Measurements from ENCODE around the gene TMEM94.
A peak's percentile ranks its signal among the peaks of the same experiment; 100 is the strongest.

Gene TMEM94

DNA sequence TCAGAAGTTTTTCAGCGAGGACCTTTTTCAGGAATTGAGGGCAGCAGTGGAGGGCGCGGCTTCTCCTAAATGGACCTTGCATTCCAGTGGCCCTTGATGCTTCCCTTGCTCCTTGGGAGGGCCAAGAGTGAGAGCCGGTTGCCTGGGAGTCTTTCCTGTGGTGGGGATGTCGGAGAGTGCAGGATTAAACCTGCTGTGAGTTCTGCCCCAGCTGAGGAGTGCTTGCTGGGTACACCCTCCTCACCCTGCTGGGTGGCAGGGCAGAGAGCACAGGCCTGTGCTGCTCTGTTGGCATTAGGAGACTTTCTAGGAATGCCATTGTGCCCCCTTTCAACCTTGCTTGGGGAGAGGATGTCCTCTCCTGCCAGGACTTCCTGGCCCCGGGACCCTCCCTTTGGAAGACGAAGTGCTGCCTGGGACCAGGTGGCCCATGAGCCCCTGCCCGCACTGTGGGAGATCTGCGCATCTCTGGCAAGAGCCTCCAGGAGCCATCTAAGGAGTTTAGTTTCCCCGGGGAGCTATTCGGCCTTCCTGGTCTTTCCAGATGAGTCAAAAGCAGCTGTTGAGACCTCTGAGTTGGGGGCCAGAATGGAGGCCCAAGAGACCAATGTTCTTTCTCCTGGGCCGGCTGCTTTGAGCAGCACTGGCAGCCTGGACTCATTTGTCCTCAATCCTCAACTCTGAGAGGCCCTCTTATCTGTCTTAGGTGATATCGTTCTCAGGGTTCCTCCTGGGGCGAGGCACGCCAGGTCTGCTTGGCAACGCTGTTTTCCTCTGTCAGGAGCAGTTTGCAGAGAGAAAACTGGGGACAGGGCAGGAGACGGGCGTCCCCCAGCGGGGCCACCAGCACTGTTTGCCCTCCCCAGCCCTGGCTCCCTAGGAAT is 74.6 kb downstream of the TMEM94 start:
- H3K4me1 ChIP-seq, result peaks cover 31 to 54% (median 47%) of the 10 kb centered on the region in 10 experiments
- peaks cover 8 to 12% (median 12%) of the 10 kb centered on the region in 11 experiments; a peak in 21 of 22 replicates for H3K27me3 ChIP-seq
- TF ChIP-seq Cebpa-rat (IDR thresholded peaks at IDR 0.05), result no peak
- H3K9ac ChIP-seq, result peak overlapping the region in 5 of 11 experiments; percentile 2 to 28 (median 9); a peak in 3 of 22 replicates
- peaks cover 0 to 18% (median 4%) of the 10 kb centered on the region in 11 experiments; a peak in 9 of 22 replicates for H3K36me3 ChIP-seq
- no peaks in the 10 kb centered on the region for H3K9me3 ChIP-seq (replicated peaks in 1 of 11)
- H4K20me1 ChIP-seq, result peaks cover 0 to 45% (median 18%) of the 10 kb centered on the region in 11 experiments; a peak in 16 of 22 replicates
- no peak overlapping the region for H3K4me3 ChIP-seq
- H3K27ac ChIP-seq, result no peak overlapping the region
- peak overlapping the region in 8 of 11 experiments; percentile 33 to 68 (median 52); a peak in 16 of 22 replicates for H3K4me2 ChIP-seq

DNA sequence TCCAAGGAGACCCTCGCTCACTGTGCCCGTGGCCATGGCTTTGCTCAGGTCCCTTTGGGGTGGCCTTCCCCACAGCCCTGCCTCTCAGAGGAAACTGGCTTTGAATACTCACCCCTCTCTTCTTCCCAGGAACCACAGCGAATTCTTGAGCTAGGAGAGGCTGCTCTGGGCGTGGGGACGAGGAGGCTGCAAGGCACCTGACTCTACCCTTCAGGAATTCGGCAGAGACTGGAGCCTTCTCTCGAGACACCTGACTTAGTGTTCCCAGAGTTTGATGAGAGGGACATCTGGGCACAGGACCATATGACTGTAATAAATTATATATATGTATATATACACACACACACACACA is 75.3 kb downstream of the TMEM94 start:
- Histone ChIP-seq H3K4me2 (peak overlapping the region in 7 of 11 experiments; percentile 33 to 68 (median 52); a peak in 13 of 22 replicates), H3K9me3 (replicated peaks in 1 of 11) (no peaks in the 10 kb centered on the region), H3K27ac (no peak overlapping the region), H4K20me1 (peaks cover 0 to 39% (median 12%) of the 10 kb centered on the region in 11 experiments; a peak in 15 of 22 replicates), H3K27me3 (peaks cover 1 to 6% (median 5%) of the 10 kb centered on the region in 11 experiments; a peak in 19 of 22 replicates), H3K9ac (0 out of 22 replicates have a peak overlapping the region, but pooled peaks of 2 of the 11 experiments have one; percentile 2 to 9), H3K4me1 (peaks cover 25 to 52% (median 42%) of the 10 kb centered on the region in 10 experiments), H3K4me3 (no peak overlapping the region), H3K36me3 (peaks cover 0 to 18% (median 4%) of the 10 kb centered on the region in 11 experiments; a peak in 9 of 22 replicates)
- no peak for TF ChIP-seq Cebpa-rat (IDR thresholded peaks at IDR 0.05)

DNA sequence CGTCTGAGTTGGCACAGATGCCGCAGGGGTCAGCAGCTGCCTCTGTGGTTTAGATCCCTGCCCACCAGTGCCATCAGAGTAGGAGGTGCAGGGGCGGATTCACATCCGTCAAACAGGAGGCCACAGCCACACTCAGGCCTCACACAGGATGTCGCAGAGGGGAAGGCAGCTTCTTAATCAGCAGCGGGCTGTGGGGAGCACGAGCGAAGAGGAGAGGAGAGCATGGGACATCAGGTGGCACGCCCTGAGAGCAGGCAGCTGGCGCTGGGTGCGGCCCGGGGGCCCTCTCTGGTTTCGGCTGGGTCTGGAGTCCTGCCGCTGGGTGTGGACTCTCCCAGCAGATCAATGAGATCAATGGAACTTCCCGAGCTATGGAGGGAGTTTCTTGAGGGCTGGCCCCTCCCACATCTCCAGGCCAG is 78.7 kb downstream of the TMEM94 start:
- peak overlapping the region in 9 of 11 experiments; percentile 14 to 67 (median 49); a peak in 17 of 22 replicates for H3K27ac ChIP-seq
- peaks cover 0 to 30% (median 9%) of the 10 kb centered on the region in 11 experiments; a peak in 13 of 22 replicates for H4K20me1 ChIP-seq
- no peaks in the 10 kb centered on the region for H3K9me3 ChIP-seq (replicated peaks in 1 of 11)
- H3K27me3 ChIP-seq, result no peaks in the 10 kb centered on the region
- peaks cover 0 to 22% (median 4%) of the 10 kb centered on the region in 11 experiments; a peak in 9 of 22 replicates for H3K36me3 ChIP-seq
- H3K9ac ChIP-seq, result peak overlapping the region; percentile 14 to 61 (median 45); a peak in 19 of 22 replicates
- peak overlapping the region; percentile 69 to 87 (median 79) for H3K4me2 ChIP-seq
- peaks cover 20 to 49% (median 37%) of the 10 kb centered on the region in 10 experiments for H3K4me1 ChIP-seq
- peak overlapping the region in 2 of 10 experiments; percentile 21 to 28; a peak in 2 of 20 replicates for H3K4me3 ChIP-seq
- TF ChIP-seq Cebpa-rat (IDR thresholded peaks at IDR 0.05), result no peak

DNA sequence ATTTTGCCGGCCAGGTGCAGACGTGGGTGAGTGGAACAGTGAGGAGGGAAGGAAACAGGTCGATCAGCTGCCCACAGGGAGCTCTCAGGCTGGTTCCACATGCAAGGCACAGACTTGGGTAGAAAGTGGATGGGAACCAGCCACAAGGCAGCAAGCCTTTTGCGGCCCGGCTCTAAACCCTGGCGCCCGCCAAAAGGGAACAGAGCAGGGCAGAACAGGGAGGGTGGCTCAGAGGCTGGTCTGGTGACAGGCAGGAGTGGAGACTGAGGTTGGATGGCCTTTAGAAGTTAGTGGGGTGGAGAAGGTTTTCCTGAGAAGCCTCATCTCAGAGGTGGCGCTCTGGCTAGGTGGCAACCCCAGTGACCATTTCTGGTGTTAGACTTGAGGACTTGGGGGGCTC is 79.4 kb downstream of the TMEM94 start:
- Histone ChIP-seq H4K20me1 (peaks cover 0 to 26% (median 9%) of the 10 kb centered on the region in 11 experiments; a peak in 13 of 22 replicates), H3K4me3 (no peak overlapping the region), H3K4me1 (peaks cover 22 to 45% (median 35%) of the 10 kb centered on the region in 10 experiments), H3K27ac (peak overlapping the region in 8 of 11 experiments; percentile 14 to 67 (median 50); a peak in 13 of 22 replicates), H3K27me3 (no peaks in the 10 kb centered on the region), H3K4me2 (peak overlapping the region; percentile 69 to 87 (median 79)), H3K9me3 (replicated peaks in 1 of 11) (no peaks in the 10 kb centered on the region), H3K9ac (peak overlapping the region in 6 of 11 experiments; percentile 16 to 61 (median 54); a peak in 8 of 22 replicates), H3K36me3 (peaks cover 0 to 22% (median 4%) of the 10 kb centered on the region in 11 experiments; a peak in 9 of 22 replicates)
- no peak for TF ChIP-seq Cebpa-rat (IDR thresholded peaks at IDR 0.05)

DNA sequence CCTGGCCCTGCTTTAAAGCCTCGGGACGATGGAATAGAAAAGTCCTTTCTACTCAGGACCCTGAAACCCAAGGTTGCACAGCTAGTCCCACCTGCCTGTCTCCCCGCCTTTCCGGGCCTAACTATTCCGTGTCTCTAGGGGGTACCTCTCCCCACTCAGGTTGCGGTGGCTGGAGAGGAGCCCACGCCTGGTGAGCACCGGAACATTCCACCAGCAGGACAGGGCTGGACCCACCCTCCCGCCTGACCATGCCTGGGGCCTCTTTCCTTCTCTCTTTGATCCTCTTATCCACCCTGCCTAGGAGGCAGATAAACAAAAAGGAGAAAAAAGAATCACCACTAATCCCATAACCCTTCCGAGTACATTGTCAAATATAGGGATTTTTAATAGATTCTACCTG is 79.9 kb downstream of the TMEM94 start:
- Histone ChIP-seq H3K4me2 (peak overlapping the region in 6 of 11 experiments; percentile 69 to 87 (median 82); a peak in 10 of 22 replicates), H3K9ac (peak overlapping the region in 2 of 11 experiments; percentile 16 to 55; a peak in 1 of 22 replicates), H3K36me3 (peaks cover 0 to 22% (median 4%) of the 10 kb centered on the region in 11 experiments; a peak in 9 of 22 replicates), H3K27me3 (no peaks in the 10 kb centered on the region), H4K20me1 (peaks cover 0 to 26% (median 4%) of the 10 kb centered on the region in 11 experiments; a peak in 8 of 22 replicates), H3K9me3 (replicated peaks in 1 of 11) (no peaks in the 10 kb centered on the region), H3K27ac (peak overlapping the region in 3 of 11 experiments; percentile 42 to 67 (median 63); a peak in 2 of 22 replicates), H3K4me3 (no peak overlapping the region), H3K4me1 (peaks cover 26 to 44% (median 34%) of the 10 kb centered on the region in 10 experiments)
- no peak for TF ChIP-seq Cebpa-rat (IDR thresholded peaks at IDR 0.05)

DNA sequence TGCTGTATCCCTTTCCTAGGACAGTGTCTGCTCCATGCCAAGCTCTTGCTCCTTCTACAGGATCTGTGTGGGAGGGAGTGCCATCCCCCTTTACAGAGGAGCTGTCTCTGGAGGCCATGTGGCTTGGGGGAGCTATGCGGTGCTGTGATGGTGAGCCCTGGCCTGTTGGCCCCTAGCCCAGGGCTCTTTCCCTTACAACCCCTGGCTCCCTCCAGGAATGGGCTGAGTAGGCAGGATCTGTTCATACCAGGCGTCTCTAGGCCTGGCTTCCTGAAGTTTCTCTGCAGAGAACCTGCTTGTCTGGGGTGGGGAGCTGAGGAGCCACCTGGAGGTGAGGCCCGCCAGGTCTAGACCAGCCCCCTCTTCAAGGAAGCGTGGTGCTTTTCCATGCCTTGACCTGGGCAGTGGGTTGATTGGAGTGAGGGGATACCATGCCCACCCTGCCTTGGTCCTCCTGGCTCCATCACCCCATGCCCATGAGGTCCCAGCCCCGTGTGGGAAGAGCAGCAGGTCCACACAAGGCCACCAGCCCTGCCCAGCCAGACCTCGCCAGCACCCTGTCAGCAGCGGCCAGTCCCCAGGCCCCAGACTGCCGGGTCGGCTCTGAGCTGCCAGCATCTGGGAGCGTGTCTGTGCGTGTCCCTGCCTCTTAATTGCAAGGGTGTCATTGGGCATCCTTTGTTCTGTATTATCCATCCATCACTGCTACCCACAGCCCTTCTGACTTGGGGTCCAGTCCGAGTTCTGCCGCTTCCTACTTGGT is 83.7 kb downstream of the TMEM94 start:
- H3K27me3 ChIP-seq, result no peaks in the 10 kb centered on the region
- H3K4me2 ChIP-seq, result no peak overlapping the region
- H3K4me3 ChIP-seq, result no peak overlapping the region
- peaks cover 12 to 39% (median 23%) of the 10 kb centered on the region in 10 experiments for H3K4me1 ChIP-seq
- H3K9me3 ChIP-seq (replicated peaks in 1 of 11), result no peaks in the 10 kb centered on the region
- no peak for TF ChIP-seq Cebpa-rat (IDR thresholded peaks at IDR 0.05)
- H4K20me1 ChIP-seq, result peaks cover 0 to 29% (median 0%) of the 10 kb centered on the region in 11 experiments; a peak in 5 of 22 replicates
- H3K9ac ChIP-seq, result peak overlapping the region in 1 of 11 experiments; percentile 10; a peak in 2 of 22 replicates
- H3K27ac ChIP-seq, result no peak overlapping the region
- peaks cover 0 to 9% (median 0%) of the 10 kb centered on the region in 11 experiments; a peak in 3 of 22 replicates for H3K36me3 ChIP-seq

DNA sequence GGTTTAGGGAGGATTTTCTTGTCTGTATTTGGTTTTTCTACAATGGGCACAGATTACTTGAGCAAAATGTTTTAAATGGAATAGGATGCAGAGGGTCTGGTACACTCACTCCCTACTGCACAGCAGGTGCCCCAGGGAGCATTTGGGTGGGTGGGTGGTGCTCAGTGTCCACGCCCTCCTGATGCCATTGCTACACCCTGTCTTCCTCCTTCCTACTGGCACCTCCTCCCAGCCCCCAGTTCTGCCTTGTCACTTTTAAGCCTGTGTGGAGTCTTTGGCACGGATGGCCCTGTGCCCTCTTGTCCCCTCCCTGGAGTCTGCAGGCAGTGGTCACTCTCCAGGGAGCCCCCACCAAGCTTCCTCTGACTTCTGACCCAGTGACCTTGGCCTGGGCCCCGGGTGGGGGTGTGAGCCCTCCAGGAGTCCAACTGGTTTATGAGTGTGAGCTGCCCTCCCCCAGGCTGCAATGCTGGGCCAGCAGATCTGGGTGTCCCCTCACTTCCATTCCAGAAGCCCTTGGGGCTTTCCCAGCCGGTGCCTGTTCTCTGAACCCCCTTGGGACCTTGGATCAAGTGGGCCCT is 84.6 kb downstream of the TMEM94 start:
- TF ChIP-seq Cebpa-rat (IDR thresholded peaks at IDR 0.05), result no peak
- Histone ChIP-seq H3K4me2 (peak overlapping the region in 3 of 11 experiments; percentile 19 to 43 (median 30); a peak in 3 of 22 replicates), H3K4me1 (peaks cover 5 to 34% (median 15%) of the 10 kb centered on the region in 10 experiments), H3K9me3 (replicated peaks in 1 of 11) (no peaks in the 10 kb centered on the region), H3K4me3 (no peak overlapping the region), H3K27me3 (no peaks in the 10 kb centered on the region), H4K20me1 (peaks cover 0 to 29% (median 0%) of the 10 kb centered on the region in 11 experiments; a peak in 4 of 22 replicates), H3K9ac (peak overlapping the region in 2 of 11 experiments; percentile 10 to 26; a peak in 3 of 22 replicates), H3K27ac (peak overlapping the region in 1 of 11 experiments; percentile 42; a peak in 1 of 22 replicates), H3K36me3 (peaks cover 0 to 9% (median 0%) of the 10 kb centered on the region in 11 experiments; a peak in 3 of 22 replicates)
